HepG2 (cell line): ENCODE data around the gene NKPD1. TPM values are rescaled to one million over a fixed set of nuclear protein-coding genes. Genes with fewer than 3 reads are reported as not detected.

Experiments used
- ATF5 ChIP-seq: sonication (generic); formaldehyde crosslinking; IDR thresholded peaks from 2 replicates; pipeline ENCODE4 v1.4.0; 2020; ENCODE audit warnings: mild to moderate bottlenecking, low read depth, missing genetic modification reagents
- BRCA1 ChIP-seq: sonication (generic); formaldehyde crosslinking; IDR thresholded peaks from 2 replicates; pipeline ENCODE4 v1.4.0; 2020; ENCODE audit warnings: missing genetic modification reagents
- HDAC1 ChIP-seq: sonication (generic); formaldehyde crosslinking; IDR thresholded peaks from 2 replicates; pipeline ENCODE4 v1.5.1; 2020; ENCODE audit warnings: mild to moderate bottlenecking, missing genetic modification reagents
- JUND ChIP-seq: sonication (generic); formaldehyde crosslinking; IDR thresholded peaks from 2 replicates; pipeline ENCODE4 v1.8.0; 2022; ENCODE audit warnings: mild to moderate bottlenecking, missing genetic modification reagents
- KMT2A ChIP-seq: sonication (generic); formaldehyde crosslinking; IDR thresholded peaks from 2 replicates; pipeline ENCODE4 v1.4.0; 2020; ENCODE audit warnings: missing genetic modification reagents
- MAZ ChIP-seq, 2 experiments: sonication (generic) in 1 of 2; formaldehyde crosslinking in 1 of 2; IDR thresholded peaks; 2 replicates each; pipeline versions ENCODE4 v1.5.0 to v1.6.1; 2012 to 2020; ENCODE audit warnings: low read depth in 2 of 2, mild to moderate bottlenecking in 2 of 2, borderline replicate concordance in 1 of 2, improper control_type of control experiment in 1 of 2, low read length in 1 of 2, missing genetic modification reagents in 1 of 2, moderate library complexity in 1 of 2
- MTERF4 ChIP-seq: sonication (generic); formaldehyde crosslinking; IDR thresholded peaks from 2 replicates; pipeline ENCODE4 v1.8.0; 2023; ENCODE audit warnings: mild to moderate bottlenecking, missing genetic modification reagents
- MXD1 ChIP-seq: sonication (generic); formaldehyde crosslinking; IDR thresholded peaks from 2 replicates; pipeline ENCODE4 v1.4.0; 2020; ENCODE audit warnings: mild to moderate bottlenecking, missing genetic modification reagents
- NFATC3 ChIP-seq: sonication (generic); formaldehyde crosslinking; IDR thresholded peaks from 2 replicates; pipeline ENCODE4 v1.5.1; 2020; ENCODE audit warnings: mild to moderate bottlenecking, missing genetic modification reagents
- SALL2 ChIP-seq: sonication (generic); formaldehyde crosslinking; IDR thresholded peaks from 2 replicates; pipeline ENCODE4 v1.8.1; 2023; ENCODE audit warnings: mild to moderate bottlenecking, missing genetic modification reagents, inconsistent platforms
- SP1 ChIP-seq, 2 experiments: fragments of 450-650 bp in 1 of 2; sonication (generic) in 1 of 2; formaldehyde crosslinking in 1 of 2; IDR thresholded peaks; 2 replicates each; pipeline versions ENCODE4 v1.4.0 to v1.6.1; 2016 to 2020; ENCODE audit warnings: missing genetic modification reagents in 1 of 2
- TEAD2 ChIP-seq: sonication (generic); formaldehyde crosslinking; IDR thresholded peaks from 2 replicates; pipeline ENCODE4 v1.9.0; 2021; ENCODE audit warnings: missing genetic modification reagents
- ZBTB37 ChIP-seq: sonication (generic); formaldehyde crosslinking; IDR thresholded peaks from 2 replicates; pipeline ENCODE4 v1.4.0; 2020; ENCODE audit warnings: mild to moderate bottlenecking, missing genetic modification reagents
- ZNF275 ChIP-seq: sonication (generic); formaldehyde crosslinking; IDR thresholded peaks from 2 replicates; pipeline ENCODE4 v1.8.0; 2022; ENCODE audit warnings: missing genetic modification reagents, mild to moderate bottlenecking, inconsistent platforms, borderline replicate concordance
- ZNF292 ChIP-seq: sonication (generic); formaldehyde crosslinking; IDR thresholded peaks from 2 replicates; pipeline ENCODE4 v1.8.1; 2022; ENCODE audit warnings: mild to moderate bottlenecking, low read depth, missing genetic modification reagents, borderline replicate concordance
- ZNF513 ChIP-seq: sonication (generic); formaldehyde crosslinking; conservative IDR thresholded peaks from 2 replicates; pipeline ENCODE4 v1.5.0; 2020; ENCODE audit warnings: missing genetic modification reagents
- ZNF704 ChIP-seq: sonication (generic); formaldehyde crosslinking; IDR thresholded peaks from 2 replicates; pipeline ENCODE4 v1.8.1; 2023; ENCODE audit warnings: mild to moderate bottlenecking, inconsistent platforms, moderate library complexity, missing genetic modification reagents, borderline replicate concordance
- polyA plus RNA-seq, 8 experiments: library from polyadenylated mRNA; depleted of rRNA in 3 of 8; stranded (reverse) in 7 of 8; unstranded in 1 of 8; fragments of >200 nt; fragmentation: Illumina TruSeq in 4 of 8; extraction: Trizol in 4 of 8; gene quantifications; 2 replicates each; pipeline versions ENCODE4 v1.2.1 to v1.2.3, GENCODE V29; 2011 to 2016; ENCODE audit warnings: low read depth in 4 of 8, missing spikeins in 1 of 8, mixed read lengths in 1 of 8; ENCODE audit not compliant: insufficient read depth in 1 of 8
- total RNA-seq, 5 experiments: library from RNA; depleted of rRNA; stranded (reverse); fragments of >200 nt; fragmentation: Illumina TruSeq; extraction: Trizol; gene quantifications; 2 replicates each; pipeline ENCODE4 v1.2.3, GENCODE V29; 2016; ENCODE audit warnings: low read depth in 1 of 5

The NKPD1 gene
- total and polyA plus RNA-seq, 2 of the 13 experiments (the other 11 are each of a cell fraction or from before 2014, with no cell fraction given), result 0.03 TPM; not detected in 1

- TF ChIP-seq MTERF4 (CRISPR knock-in tag), result peak; percentile 64; the same call in 1 of the 2 replicates
- no peak; the same call in 1 of the 2 replicates for TF ChIP-seq SP1 (IDR thresholded peaks at IDR 0.05)
- peak; percentile 92 for TF ChIP-seq SP1 (CRISPR knock-in tag; IDR thresholded peaks at IDR 0.05)
- no peak for TF ChIP-seq ZNF292 (CRISPR knock-in tag)
- no peak; the same call in 1 of the 2 replicates for TF ChIP-seq BRCA1
- 0 out of 2 replicates have a peak, but pooled peaks have one; percentile 32 for TF ChIP-seq ATF5 (CRISPR knock-in tag)
- peak; percentile 50; the same call in 1 of the 2 replicates for TF ChIP-seq KMT2A (CRISPR knock-in tag)
- no peak for TF ChIP-seq ZNF513 (CRISPR knock-in tag)
- 0 out of 2 replicates have a peak, but pooled peaks have one; percentile 53 for TF ChIP-seq ZNF275 (CRISPR knock-in tag)
- peak; percentile 33; the same call in 1 of the 2 replicates for TF ChIP-seq SALL2 (CRISPR knock-in tag)
- no peak for TF ChIP-seq ZBTB37 (CRISPR knock-in tag)
- TF ChIP-seq MXD1 (CRISPR knock-in tag), result peak; percentile 30; the same call in 1 of the 2 replicates
- TF ChIP-seq HDAC1 (CRISPR knock-in tag), result peak; percentile 94
- TF ChIP-seq NFATC3 (CRISPR knock-in tag), result no peak
- no peak for TF ChIP-seq MAZ (IDR thresholded peaks at IDR 0.05; ENCODE audit: borderline replicate concordance, low read depth, low read length)
- no peak; the same call in none of the 2 replicates for TF ChIP-seq MAZ (CRISPR knock-in tag; IDR thresholded peaks at IDR 0.05; ENCODE audit: low read depth)
- no peak; the same call in 1 of the 2 replicates for TF ChIP-seq ZNF704
- no peak for TF ChIP-seq TEAD2 (CRISPR knock-in tag)
- no peak for TF ChIP-seq JUND
Measured at GRCh38 chr19:45178262-45179071, 17.7 kb upstream of the NKPD1 start, which contains the start of gene BLOC1S3 (continued).
